ENCODE measurements around the gene SFXN2. TPM values are rescaled to one million over a fixed set of nuclear protein-coding genes. Genes with fewer than 3 reads are reported as not detected.
"Not testable (repeated sequence)": the region's sequence is repeated elsewhere in the genome, so short reads cannot be mapped to it uniquely, and the experiment has no call there.

Gene SFXN2
- total RNA-seq, 1 donor from 2014 or later = 1.6 TPM

DNA sequence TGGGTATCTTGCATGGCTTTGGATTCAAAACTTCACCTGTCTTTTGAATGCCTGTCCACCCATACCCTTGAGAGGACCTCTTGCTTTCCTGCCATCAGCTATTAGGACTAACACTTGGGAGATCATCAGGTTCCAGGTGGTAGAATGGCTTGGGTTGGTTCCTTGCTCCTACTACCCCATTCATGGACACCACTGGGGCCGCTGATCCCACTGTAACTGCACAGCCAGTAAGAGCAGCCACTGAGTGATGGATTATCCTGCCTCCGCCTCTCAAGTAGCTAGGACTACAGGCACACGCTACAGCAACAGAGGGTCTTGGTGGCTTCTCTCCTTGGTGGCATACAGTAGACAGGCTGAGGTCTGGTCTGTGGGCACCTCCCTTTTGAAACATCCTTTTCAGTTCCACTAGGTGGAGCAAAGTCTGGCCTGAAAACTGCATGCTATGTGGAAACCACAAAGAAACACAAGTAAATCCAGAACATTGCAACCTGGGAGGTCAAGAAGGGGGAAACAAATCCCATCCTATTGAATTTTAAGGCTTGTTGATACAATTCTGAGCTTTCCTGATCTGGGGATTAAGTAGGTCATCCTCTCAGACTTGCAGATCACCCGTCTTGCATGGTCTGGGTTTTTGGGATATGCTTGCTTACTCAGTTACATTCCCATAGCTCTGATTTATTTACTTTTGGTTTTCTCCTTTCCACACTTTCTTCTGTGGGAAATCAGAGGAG, 38.7 kb downstream of the SFXN2 start:
- H3K9me3 ChIP-seq (replicated peaks) = no peaks in the 10 kb centered on the region
- TF ChIP-seq, protein P1, sequence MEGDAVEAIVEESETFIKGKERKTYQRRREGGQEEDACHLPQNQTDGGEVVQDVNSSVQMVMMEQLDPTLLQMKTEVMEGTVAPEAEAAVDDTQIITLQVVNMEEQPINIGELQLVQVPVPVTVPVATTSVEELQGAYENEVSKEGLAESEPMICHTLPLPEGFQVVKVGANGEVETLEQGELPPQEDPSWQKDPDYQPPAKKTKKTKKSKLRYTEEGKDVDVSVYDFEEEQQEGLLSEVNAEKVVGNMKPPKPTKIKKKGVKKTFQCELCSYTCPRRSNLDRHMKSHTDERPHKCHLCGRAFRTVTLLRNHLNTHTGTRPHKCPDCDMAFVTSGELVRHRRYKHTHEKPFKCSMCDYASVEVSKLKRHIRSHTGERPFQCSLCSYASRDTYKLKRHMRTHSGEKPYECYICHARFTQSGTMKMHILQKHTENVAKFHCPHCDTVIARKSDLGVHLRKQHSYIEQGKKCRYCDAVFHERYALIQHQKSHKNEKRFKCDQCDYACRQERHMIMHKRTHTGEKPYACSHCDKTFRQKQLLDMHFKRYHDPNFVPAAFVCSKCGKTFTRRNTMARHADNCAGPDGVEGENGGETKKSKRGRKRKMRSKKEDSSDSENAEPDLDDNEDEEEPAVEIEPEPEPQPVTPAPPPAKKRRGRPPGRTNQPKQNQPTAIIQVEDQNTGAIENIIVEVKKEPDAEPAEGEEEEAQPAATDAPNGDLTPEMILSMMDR (IDR thresholded peaks at IDR 0.05; ENCODE audit: borderline replicate concordance) = peak; percentile 70
- peak overlapping the region; percentile 58 for H3K27ac ChIP-seq (replicated peaks)
- H3K36me3 ChIP-seq = no peaks in the 10 kb centered on the region
- no peak for DNase-seq
- no peaks in the 10 kb centered on the region for H3K27me3 ChIP-seq (ENCODE audit: low read depth)
- intact Hi-C loops (cut with micrococcal nuclease) = loop anchor here (10.0 kb wide), 1 partner anchor 52 kb away; no protein-coding TSS in a partner anchor
- H3K4me1 ChIP-seq = peaks cover 30% of the 10 kb centered on the region
- H3K4me3 ChIP-seq = no peak overlapping the region

DNA sequence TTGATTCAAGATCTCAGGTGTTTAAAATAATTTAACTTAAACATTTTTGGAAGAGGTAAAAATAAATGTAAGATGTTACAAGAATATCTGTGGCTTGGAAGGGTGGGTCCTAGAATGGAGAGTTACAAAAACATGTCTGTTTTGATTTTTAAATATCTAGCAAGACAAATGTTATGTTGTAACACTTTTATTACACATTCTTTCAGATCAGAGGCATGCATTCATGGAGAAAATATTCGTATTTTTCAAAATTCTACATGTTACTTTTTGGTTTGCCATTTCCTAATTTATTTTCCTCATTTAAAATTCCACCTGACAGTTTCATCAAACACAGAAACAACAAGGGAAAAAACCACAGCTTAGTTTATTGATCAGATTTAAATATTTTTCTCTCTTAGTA, 39.3 kb downstream of the SFXN2 start:
- TF ChIP-seq, protein P1 (IDR thresholded peaks at IDR 0.05; ENCODE audit: borderline replicate concordance) = no peak
- intact Hi-C loops (cut with micrococcal nuclease) = loop anchor here (10.0 kb wide), 1 partner anchor 51 kb away; no protein-coding TSS in a partner anchor
- H3K27ac ChIP-seq (replicated peaks) = peak overlapping the region; percentile 58

DNA sequence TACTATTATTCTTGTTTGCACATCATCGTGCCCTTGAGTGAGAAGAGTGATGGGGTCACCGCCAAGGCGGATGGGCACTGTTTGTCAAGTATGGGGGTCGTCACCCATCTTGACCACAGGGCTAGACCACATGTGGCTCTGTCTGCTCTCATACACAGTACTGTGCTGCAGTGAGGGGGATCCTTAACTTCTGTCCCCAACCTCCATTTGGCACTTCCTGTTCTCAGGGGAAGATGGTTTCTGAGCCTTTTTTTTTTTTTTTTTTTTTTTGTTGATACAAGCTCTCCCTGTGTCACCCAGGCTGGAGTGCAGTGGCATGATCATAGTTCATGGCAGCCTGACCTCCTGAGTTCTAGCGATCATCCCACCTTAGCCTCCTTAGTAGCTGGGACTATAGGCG, 42.9 kb downstream of the SFXN2 start:
- Histone ChIP-seq H3K36me3 (no peaks in the 10 kb centered on the region), H3K4me3 (no peak overlapping the region), H3K27ac (replicated peaks) (no peak overlapping the region), H3K4me1 (peaks cover 57% of the 10 kb centered on the region), H3K9me3 (replicated peaks) (no peaks in the 10 kb centered on the region), H3K27me3 (ENCODE audit: low read depth) (no peaks in the 10 kb centered on the region)
- no peak for DNase-seq
- intact Hi-C loops (cut with micrococcal nuclease) = loop anchor here (10.0 kb wide), 1 partner anchor 47 kb away; no protein-coding TSS in a partner anchor
- TF ChIP-seq, protein P1 (IDR thresholded peaks at IDR 0.05; ENCODE audit: borderline replicate concordance) = no peak

More for the DNA sequence above, 39.3 kb downstream of the SFXN2 start:
- Histone ChIP-seq H3K36me3 (no peaks in the 10 kb centered on the region), H3K4me1 (peaks cover 36% of the 10 kb centered on the region), H3K9me3 (replicated peaks) (no peaks in the 10 kb centered on the region), H3K27me3 (ENCODE audit: low read depth) (no peaks in the 10 kb centered on the region), H3K4me3 (no peak overlapping the region)
- no peak for DNase-seq

DNA sequence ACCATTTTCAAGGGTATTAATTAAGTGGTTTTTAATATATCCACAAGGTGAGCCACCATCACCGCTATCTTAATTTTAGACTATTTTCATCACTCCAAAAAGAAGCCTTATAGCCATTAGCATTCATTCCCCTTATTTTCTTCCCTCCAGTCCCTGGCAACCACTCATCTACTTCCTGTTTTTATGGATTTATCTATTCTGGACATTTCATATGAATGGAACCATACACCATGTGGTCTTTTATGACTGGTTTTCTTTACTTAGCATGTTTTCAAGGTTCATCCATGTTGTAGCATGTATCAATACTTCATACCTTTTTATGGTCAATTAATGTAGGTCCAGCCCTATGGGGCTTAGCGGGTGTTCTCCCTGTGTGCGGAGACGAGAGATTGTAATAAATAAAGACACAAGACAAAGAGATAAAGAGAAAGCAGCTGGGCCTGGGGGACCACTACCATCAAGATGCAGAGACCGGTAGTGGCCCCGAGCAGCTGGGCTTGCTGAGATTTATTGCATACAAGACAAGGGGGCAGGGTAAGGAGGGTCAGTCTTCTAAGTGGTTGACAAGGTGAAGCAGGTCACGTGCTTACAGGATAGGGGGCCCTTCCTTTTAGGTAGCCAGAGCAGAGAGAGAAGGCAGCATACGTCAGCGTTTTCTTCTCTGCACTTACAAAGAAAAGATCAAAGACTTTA, 44.0 kb downstream of the SFXN2 start:
- DNase-seq = no peak
- no peaks in the 10 kb centered on the region for H3K36me3 ChIP-seq
- intact Hi-C loops (cut with micrococcal nuclease) = loop anchor here (10.0 kb wide), 1 partner anchor 46 kb away; no protein-coding TSS in a partner anchor
- H3K27me3 ChIP-seq (ENCODE audit: low read depth) = no peaks in the 10 kb centered on the region
- no peaks in the 10 kb centered on the region for H3K9me3 ChIP-seq (replicated peaks)
- H3K4me1 ChIP-seq = peaks cover 57% of the 10 kb centered on the region
- TF ChIP-seq, protein P1 (IDR thresholded peaks at IDR 0.05; ENCODE audit: borderline replicate concordance) = no peak
- H3K27ac ChIP-seq (replicated peaks) = peak overlapping the region; percentile 71
- H3K4me3 ChIP-seq = peak overlapping the region; percentile 17

DNA sequence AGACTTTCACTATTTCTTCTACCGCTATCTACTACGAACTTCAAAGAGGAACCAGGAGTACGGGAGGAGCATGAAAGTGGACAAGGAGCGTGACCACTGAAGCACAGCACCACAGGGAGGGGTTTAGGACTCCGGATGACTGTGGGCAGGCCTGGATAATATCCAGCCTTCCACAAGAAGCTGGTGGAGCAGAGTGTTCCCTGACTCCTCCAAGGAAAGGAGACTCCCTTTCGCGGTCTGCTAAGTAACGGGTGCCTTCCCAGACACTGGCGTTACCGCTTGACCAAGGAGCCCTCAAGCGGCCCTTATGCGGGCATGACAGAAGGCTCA, 44.5 kb downstream of the SFXN2 start:
- intact Hi-C loops (cut with micrococcal nuclease) = loop anchor here (10.0 kb wide), 1 partner anchor 46 kb away; no protein-coding TSS in a partner anchor
- Histone ChIP-seq H3K4me1 (peaks cover 55% of the 10 kb centered on the region), H3K27ac (replicated peaks) (peak overlapping the region; percentile 71), H3K4me3 (peak overlapping the region; percentile 17)
- H3K27me3 ChIP-seq (ENCODE audit: low read depth); H3K36me3 ChIP-seq; H3K9me3 ChIP-seq (replicated peaks); DNase-seq: not testable (repeated sequence)

All from left ventricle myocardium inferior (tissue), 1 donor.